GM19043 (cell line): Measurements from ENCODE around the gene RAPGEF5.
"Not testable (repeated sequence)": the region's sequence is repeated elsewhere in the genome, so short reads cannot be mapped to it uniquely, and the experiment has no call there.

Source experiments
- ATAC-seq: cut with Tn5 transposase; IDR thresholded peaks from one replicate; pipeline ENCODE4 v1.9.1; 2021; ENCODE audit warnings: low read depth; ENCODE audit not compliant: unreplicated experiment

Gene RAPGEF5

DNA sequence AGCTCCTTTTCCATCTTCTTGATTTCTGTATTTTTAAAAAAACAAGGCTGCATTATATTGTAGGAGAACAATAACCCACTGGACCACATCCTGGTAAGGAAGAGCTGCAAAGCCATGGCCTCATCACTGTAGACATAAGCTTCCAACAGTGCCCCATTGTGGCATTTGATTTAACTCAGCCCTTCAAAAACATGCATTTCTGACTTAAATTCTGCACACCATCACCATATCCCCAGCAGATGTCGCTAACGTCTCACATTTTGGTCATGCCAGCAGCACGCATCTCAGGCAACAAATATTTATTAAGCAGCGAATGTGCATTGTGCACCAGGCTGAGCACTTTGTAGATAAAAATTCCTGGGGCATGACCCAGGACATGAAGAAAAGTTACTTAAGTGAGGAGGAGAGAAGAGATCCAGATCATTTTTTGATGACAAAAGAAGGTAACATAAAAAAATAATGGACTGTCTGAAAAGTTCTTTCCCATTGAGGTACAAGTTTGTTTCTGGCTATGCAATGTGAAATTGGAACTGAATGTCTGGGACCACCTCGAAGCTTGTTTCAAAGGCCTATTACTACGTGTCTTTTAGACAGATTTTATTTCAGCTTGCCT, 246.6 kb downstream of the RAPGEF5 start:
- peak; percentile 58 for ATAC-seq

GRCh38 chr7:22109761-22110160, 247.2 kb downstream of the RAPGEF5 start:
- ATAC-seq = no peak

DNA sequence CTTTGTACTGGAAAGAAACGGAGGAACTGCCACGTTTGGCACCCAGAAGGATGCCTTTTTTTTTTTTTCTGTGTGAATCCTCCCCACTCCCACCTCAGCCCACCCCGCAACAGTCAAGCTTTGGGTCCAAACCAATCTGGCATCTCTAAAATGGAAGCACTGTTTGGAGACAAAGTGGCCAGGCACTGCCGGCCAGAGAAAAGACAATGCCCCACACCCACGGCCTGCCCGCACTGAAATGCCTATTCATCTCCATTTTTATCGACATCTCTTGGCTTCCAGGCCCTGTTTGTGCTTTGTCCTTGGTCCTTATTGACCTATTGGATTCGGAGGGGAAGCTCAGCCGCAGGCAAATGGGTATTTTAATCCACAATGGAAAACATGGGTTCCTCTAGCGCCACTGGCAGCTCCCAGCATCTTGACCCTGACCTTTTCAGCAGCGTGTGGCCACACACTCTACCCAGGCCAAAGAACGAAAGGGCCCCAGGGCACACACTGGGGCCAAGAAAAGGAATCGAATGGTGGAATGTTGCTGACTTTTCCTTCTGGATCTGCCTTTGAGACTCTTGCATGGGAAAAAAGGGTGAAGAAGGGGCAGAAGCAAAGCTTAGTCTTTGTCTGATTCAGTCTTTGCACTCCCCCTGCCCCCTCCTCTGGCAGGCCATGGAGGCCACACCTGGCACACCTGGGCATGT, 248.7 kb downstream of the RAPGEF5 start:
- no peak for ATAC-seq

DNA sequence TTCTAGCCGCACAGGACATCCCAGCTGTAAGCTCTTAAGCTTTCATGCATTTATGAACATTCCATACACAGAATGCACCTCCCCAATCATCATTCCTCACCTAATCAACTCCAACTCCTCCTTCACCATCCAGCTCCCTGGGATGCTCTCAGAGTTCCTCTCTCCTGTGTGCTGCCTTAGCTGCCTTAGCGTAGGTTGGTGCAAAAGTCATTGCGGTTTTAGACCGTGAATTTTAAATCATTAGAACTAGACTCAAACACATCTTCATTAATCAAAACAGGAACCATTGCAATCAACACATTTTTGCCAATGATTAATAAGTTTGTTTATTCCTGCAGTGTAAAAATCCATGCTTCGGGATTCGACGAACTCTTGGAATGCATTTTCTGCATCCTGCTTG, 251.4 kb downstream of the RAPGEF5 start:
- ATAC-seq = no peak

DNA sequence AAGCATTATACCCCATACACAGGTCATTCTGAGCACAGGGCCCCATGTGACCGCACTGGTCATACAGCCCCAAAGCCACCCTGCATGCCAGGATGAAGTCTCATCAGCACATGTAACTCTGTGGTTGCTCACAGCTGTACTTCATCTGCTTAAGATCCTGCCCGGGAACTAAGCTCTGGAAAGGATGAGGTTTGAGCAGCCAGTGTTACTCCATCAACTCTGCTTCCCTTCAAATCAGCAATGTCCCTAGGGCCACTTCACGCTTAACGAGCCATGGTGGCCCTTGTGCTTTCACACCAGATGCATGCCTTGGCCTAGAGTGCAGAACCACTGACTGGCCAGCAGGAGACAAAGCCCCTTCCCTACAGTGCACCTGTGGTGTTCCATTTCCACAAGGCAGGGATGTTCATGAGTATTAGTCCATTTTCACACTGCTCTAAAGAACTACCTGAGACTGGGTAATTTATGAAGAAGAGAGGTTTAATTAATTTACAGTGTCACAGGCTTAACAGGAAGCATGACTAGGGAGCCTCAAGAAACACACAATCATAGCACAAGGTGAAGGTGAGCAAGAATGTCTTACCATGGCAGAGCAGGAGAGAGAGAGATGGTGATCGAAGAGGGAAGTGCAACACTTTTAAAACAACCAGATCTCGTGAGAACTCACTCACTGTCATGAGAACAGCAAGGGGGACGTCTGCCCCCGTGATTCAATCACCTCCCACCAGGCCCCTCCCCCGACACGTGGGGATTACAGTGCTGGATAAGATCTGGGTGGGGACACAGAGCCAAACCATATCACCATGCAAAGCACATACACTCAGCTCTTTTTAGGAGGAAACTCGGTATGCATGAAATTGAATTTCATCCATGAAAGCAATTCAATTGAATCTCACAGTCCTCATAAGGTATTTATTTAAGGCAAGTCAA, 262.3 kb downstream of the RAPGEF5 start:
- ATAC-seq = no peak

DNA sequence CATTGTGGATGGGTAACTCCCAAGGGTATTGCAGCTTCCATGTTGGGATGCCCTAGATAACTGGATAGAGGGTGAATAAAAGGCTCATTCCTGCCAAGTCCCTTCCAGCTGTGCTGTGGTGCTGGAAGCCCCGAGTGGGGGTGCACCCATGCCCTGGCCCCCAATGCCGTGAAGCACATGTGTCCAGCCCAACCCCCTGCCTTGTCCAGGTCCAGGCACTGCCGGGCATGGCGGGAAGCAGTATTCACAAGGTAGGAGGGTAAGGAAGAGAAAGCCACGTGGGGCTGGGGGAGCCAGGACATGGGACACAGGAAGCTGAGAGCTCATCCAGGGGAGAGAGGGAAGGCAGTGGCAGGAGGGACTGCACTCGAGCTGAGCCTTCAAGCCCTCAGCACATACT, 263.0 kb downstream of the RAPGEF5 start:
- no peak for ATAC-seq

GRCh38 chr7:22093001-22093400, 264.0 kb downstream of the RAPGEF5 start:
- ATAC-seq = no peak

DNA sequence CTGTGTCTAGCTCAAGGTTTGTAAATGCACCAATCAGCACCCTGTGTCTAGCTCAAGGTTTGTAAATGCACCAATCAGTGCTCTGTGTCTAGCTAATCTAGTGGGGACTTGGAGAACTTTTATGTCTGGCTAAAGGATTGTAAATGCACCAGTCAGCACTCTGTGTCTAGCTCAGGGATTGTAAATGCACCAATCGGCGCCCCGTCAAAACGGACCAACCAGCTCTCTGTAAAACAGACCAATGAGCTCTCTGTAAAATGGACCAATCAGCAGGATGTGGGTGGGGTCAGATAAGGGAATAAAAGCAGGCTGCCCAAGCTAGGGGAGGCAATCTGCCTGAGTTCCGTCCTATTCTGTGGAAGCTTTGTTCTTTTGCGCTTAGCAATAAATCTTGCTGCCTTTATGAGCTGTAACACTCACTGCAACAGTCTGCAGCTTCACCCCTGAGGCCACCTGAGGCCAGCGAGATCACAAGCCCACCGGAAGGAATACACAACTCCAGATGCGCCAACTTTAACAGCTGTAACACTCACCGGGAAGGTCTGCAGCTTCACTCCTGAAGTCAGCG, 265.9 kb downstream of the RAPGEF5 start:
- ATAC-seq = not testable (repeated sequence)

DNA sequence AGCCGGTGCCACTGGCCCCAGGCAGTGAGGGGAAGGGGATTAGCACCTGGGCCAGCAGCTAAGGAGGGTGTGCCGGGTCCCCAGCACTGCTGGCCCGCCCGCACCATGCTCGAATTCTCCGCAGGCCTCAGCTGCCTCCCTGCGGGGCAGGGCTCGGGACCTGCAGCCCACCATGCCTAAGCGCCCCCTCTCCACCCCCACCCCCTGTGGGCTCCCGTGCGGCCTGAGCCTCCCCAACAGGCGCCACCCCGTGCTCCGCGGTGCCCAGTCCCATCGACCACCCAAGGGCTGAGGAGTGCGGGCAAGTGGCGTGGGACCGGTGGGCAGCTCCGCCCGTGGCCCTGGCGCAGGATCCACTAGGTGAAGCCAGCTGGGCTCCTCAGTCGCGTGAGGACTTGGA, 266.4 kb downstream of the RAPGEF5 start:
- no peak for ATAC-seq

DNA sequence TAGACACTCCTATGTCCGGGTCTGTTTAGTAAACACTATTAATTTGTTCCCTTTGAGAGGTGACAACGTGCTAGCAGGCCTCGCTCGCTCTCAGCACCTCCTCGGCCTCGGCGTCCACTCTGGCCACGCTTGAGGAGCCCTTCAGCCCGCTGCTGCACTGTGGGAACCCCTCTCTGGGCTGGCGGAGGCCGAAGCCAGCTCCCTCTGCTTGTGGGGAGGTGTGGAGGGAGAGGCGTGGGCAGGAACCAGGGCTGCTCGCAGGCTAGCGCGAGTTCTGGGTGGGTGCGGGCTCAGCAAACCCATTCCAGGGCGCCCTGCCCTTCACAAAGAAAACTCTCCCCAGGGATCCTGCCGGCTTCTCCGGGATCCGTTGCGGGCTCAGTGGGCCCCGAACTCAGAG, 266.8 kb downstream of the RAPGEF5 start:
- no peak for ATAC-seq

DNA sequence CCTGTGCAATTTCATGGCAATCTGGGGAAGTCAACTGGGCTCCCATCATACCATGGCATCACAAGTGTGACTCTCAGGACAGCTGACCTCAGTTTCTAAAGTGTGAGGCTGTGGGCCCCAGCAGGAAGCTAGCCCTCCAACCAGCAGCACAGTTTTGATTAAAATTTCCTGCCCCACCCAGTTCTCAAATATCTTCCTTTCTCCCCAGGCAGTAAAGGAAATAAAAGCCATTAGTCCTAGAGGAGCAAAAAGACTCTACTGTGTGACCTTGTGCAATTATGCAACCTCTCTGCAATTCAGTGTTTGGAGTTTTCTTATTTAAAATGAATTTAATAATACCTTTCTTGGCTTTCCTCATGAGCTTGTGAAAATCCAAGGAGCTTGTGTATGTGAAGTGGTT, 268.1 kb downstream of the RAPGEF5 start:
- ATAC-seq = no peak

- no peak for ATAC-seq
Measured at GRCh38 chr7:22087861-22088260, 269.1 kb downstream of the RAPGEF5 start.

- ATAC-seq = no peak
Measured at GRCh38 chr7:22083704-22084240, 273.2 kb downstream of the RAPGEF5 start.

DNA sequence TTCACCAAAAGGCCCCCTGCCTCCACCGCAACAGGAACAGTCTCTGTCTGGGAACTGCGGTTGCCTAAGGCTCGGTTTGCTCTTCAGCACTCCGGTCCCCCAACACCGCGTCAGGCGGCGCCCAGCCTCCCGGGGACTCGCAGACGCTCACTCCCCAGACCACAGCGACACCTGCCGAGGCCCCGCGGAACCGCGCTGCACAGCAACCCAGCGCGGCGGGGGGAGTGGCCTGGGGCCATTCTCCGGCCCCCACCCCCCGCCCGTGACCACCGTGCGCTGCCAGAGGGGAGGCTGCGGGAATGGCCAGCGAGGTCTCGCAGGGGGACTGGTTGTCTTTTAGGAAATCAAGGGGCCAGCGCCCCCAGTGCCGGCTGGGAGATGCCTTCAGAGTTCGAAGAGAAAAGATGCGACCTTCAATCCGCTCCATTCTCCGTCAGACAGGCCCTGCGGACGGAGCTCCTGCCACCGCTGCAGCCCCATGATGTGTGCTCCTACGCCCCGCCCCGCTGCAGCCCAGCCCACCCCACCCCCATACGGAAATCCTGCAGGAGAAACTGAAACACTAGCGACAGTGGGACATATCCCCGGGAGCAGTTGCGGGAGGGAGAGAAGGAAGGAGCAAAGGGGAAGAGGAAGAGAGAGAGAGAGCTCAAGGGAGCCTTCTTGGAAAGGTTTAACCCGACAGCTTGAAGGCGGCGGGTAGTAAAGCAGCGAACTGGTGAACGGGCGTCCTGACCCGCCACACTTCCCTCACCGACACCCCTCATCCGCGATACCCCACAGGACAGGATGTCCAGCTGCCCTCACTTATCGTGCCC, 273.9 kb downstream of the RAPGEF5 start:
- ATAC-seq = peak; percentile 96

- ATAC-seq = no peak
Measured at GRCh38 chr7:22082553-22082885, 274.4 kb downstream of the RAPGEF5 start.

- ATAC-seq = not testable (repeated sequence)
Measured at GRCh38 chr7:22080219-22080618, 276.7 kb downstream of the RAPGEF5 start.

- ATAC-seq = not testable (repeated sequence)
Measured at GRCh38 chr7:22078872-22079271, 278.1 kb downstream of the RAPGEF5 start.

DNA sequence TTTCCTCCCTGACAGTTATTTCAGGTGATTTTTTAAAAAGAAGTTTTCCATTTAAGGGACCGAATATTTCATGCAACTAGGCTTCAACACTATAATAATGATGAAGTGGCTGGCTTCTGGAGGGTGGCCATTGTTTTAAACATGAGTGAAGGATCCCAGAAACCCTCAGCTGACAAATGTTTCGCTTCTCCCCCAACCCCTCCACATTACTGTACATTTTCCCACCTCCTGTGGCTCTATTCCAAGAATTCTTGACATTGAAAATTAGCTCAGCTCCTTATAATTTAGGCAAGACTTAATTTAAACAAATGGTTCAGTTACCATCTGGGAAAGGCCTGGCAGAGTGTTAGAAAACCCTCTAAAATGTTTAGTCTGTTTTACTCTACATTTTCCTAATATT, 281.4 kb downstream of the RAPGEF5 start:
- no peak for ATAC-seq

- no peak for ATAC-seq
Measured at GRCh38 chr7:22074897-22075296, 282.1 kb downstream of the RAPGEF5 start.
